ENCODE data around the gene GIGYF1.

Gene GIGYF1

GRCh38 chr7:100691676-100692577 lies 2.1 kb downstream of the GIGYF1 start:
- no peak overlapping the region for H2BK12ac ChIP-seq (ENCODE audit: low read length)
- no peak overlapping the region for H2AFZ ChIP-seq (ENCODE audit: insufficient read depth, low read length, poor library complexity)
- no peak overlapping the region for H3K27ac ChIP-seq (ENCODE audit: low read depth, low read length)
- no CpG with 5 or more reads among the region's 28 CpGs for WGBS (ENCODE audit: extremely low coverage, insufficient coverage, insufficient read length)
- H2AK5ac ChIP-seq (ENCODE audit: low read length), result no peak overlapping the region
- peak overlapping the region; percentile 30 for H3K4me2 ChIP-seq (ENCODE audit: low read length)
- peak overlapping the region; percentile 4 for H4K12ac ChIP-seq (ENCODE audit: low read depth, low read length)
- peaks cover 22 to 24% of the 10 kb centered on the region in 2 experiments for H3K36me3 ChIP-seq (ENCODE audit: control insufficient read depth in 1 of 2, insufficient read depth in 2 of 2, low read length in 2 of 2)
- H3K4me1 ChIP-seq (ENCODE audit: control insufficient read depth in 1 of 2, insufficient read depth in 2 of 2, low read length in 2 of 2), result peaks cover 12 to 14% of the 10 kb centered on the region in 2 experiments
- no peak overlapping the region for H4K8ac ChIP-seq (ENCODE audit: low read depth, low read length)
- no peaks in the 10 kb centered on the region for H3K27me3 ChIP-seq (ENCODE audit: insufficient read depth, low read length)
- H2BK5ac ChIP-seq (ENCODE audit: low read depth, low read length, poor library complexity), result no peak overlapping the region
- DNase-seq, result peak; percentile 60 to 88
- H2BK120ac ChIP-seq (ENCODE audit: insufficient read depth, low read length, poor library complexity), result no peak overlapping the region
- no peak overlapping the region for H3K4me3 ChIP-seq (ENCODE audit: low read depth, low read length)
- peaks cover 10% of the 10 kb centered on the region for H3K79me1 ChIP-seq (ENCODE audit: low read length)
- peaks cover 23% of the 10 kb centered on the region for H3K79me2 ChIP-seq (ENCODE audit: control insufficient read depth, insufficient read depth, low read length, poor library complexity)
- H4K91ac ChIP-seq (ENCODE audit: low read depth, low read length), result no peak overlapping the region
- H3K18ac ChIP-seq (ENCODE audit: low read length), result no peak overlapping the region
- H3K23ac ChIP-seq (ENCODE audit: low read length), result no peak overlapping the region
- H3K9me3 ChIP-seq (ENCODE audit: insufficient read depth, low read depth, low read length), result no peaks in the 10 kb centered on the region
- H3K9ac ChIP-seq (ENCODE audit: low read length), result no peak overlapping the region
- H3K4ac ChIP-seq (ENCODE audit: low read depth, low read length), result peak overlapping the region; percentile 50
- H3K14ac ChIP-seq (ENCODE audit: low read length), result no peak overlapping the region

GRCh38 chr7:100689230-100690135 lies 4.6 kb downstream of the GIGYF1 start:
- H3K9ac ChIP-seq (ENCODE audit: low read length), result peak overlapping the region; percentile 54
- no peak overlapping the region for H2BK5ac ChIP-seq (ENCODE audit: low read depth, low read length, poor library complexity)
- H3K27ac ChIP-seq (ENCODE audit: low read depth, low read length), result no peak overlapping the region
- peaks cover 12 to 14% of the 10 kb centered on the region in 2 experiments for H3K4me1 ChIP-seq (ENCODE audit: control insufficient read depth in 1 of 2, insufficient read depth in 2 of 2, low read length in 2 of 2)
- H4K8ac ChIP-seq (ENCODE audit: low read depth, low read length), result no peak overlapping the region
- H3K4me2 ChIP-seq (ENCODE audit: low read length), result no peak overlapping the region
- H3K4ac ChIP-seq (ENCODE audit: low read depth, low read length), result peak overlapping the region; percentile 35
- H4K12ac ChIP-seq (ENCODE audit: low read depth, low read length), result no peak overlapping the region
- no peak overlapping the region for H2AK5ac ChIP-seq (ENCODE audit: low read length)
- no peak overlapping the region for H3K14ac ChIP-seq (ENCODE audit: low read length)
- no peaks in the 10 kb centered on the region for H3K9me3 ChIP-seq (ENCODE audit: insufficient read depth, low read depth, low read length)
- no peak overlapping the region for H3K18ac ChIP-seq (ENCODE audit: low read length)
- H2AFZ ChIP-seq (ENCODE audit: insufficient read depth, low read length, poor library complexity), result no peak overlapping the region
- no peak for DNase-seq
- H3K27me3 ChIP-seq (ENCODE audit: insufficient read depth, low read length), result no peaks in the 10 kb centered on the region
- no peak overlapping the region for H4K91ac ChIP-seq (ENCODE audit: low read depth, low read length)
- no peak overlapping the region for H3K4me3 ChIP-seq (ENCODE audit: low read depth, low read length)
- H2BK120ac ChIP-seq (ENCODE audit: insufficient read depth, low read length, poor library complexity), result no peak overlapping the region
- WGBS (ENCODE audit: extremely low coverage, insufficient coverage, insufficient read length), result no CpG with 5 or more reads among the region's 18 CpGs
- H3K79me2 ChIP-seq (ENCODE audit: control insufficient read depth, insufficient read depth, low read length, poor library complexity), result peaks cover 23% of the 10 kb centered on the region
- H2BK12ac ChIP-seq (ENCODE audit: low read length), result no peak overlapping the region
- no peak overlapping the region for H3K23ac ChIP-seq (ENCODE audit: low read length)
- peaks cover 46 to 49% of the 10 kb centered on the region in 2 experiments for H3K36me3 ChIP-seq (ENCODE audit: control insufficient read depth in 1 of 2, insufficient read depth in 2 of 2, low read length in 2 of 2)
- H3K79me1 ChIP-seq (ENCODE audit: low read length), result peaks cover 7% of the 10 kb centered on the region

GRCh38 chr7:100688326-100688860 lies 5.7 kb downstream of the GIGYF1 start:
- Histone ChIP-seq H2BK120ac (ENCODE audit: insufficient read depth, low read length, poor library complexity) (no peak overlapping the region), H2AK5ac (ENCODE audit: low read length) (no peak overlapping the region), H3K79me2 (ENCODE audit: control insufficient read depth, insufficient read depth, low read length, poor library complexity) (peaks cover 19% of the 10 kb centered on the region), H2AFZ (ENCODE audit: insufficient read depth, low read length, poor library complexity) (no peak overlapping the region), H3K9ac (ENCODE audit: low read length) (no peak overlapping the region), H3K27me3 (ENCODE audit: insufficient read depth, low read length) (no peaks in the 10 kb centered on the region), H3K4me3 (ENCODE audit: low read depth, low read length) (no peak overlapping the region), H3K4me2 (ENCODE audit: low read length) (no peak overlapping the region), H3K36me3 (ENCODE audit: control insufficient read depth in 1 of 2, insufficient read depth in 2 of 2, low read length in 2 of 2) (peaks cover 57 to 60% of the 10 kb centered on the region in 2 experiments), H3K9me3 (ENCODE audit: insufficient read depth, low read depth, low read length) (no peaks in the 10 kb centered on the region), H4K8ac (ENCODE audit: low read depth, low read length) (no peak overlapping the region), H2BK12ac (ENCODE audit: low read length) (no peak overlapping the region), H2BK5ac (ENCODE audit: low read depth, low read length, poor library complexity) (no peak overlapping the region), H3K23ac (ENCODE audit: low read length) (no peak overlapping the region), H4K91ac (ENCODE audit: low read depth, low read length) (no peak overlapping the region), H3K4me1 (ENCODE audit: control insufficient read depth in 1 of 2, insufficient read depth in 2 of 2, low read length in 2 of 2) (peaks cover 12 to 14% of the 10 kb centered on the region in 2 experiments), H3K79me1 (ENCODE audit: low read length) (peaks cover 2% of the 10 kb centered on the region), H3K27ac (ENCODE audit: low read depth, low read length) (no peak overlapping the region), H4K12ac (ENCODE audit: low read depth, low read length) (no peak overlapping the region), H3K14ac (ENCODE audit: low read length) (no peak overlapping the region), H3K18ac (ENCODE audit: low read length) (no peak overlapping the region), H3K4ac (ENCODE audit: low read depth, low read length) (no peak overlapping the region)
- no CpG with 5 or more reads among the region's 16 CpGs for WGBS (ENCODE audit: extremely low coverage, insufficient coverage, insufficient read length)
- no peak for DNase-seq

GRCh38 chr7:100687751-100688300 lies 6.2 kb downstream of the GIGYF1 start:
- H3K14ac ChIP-seq (ENCODE audit: low read length), result no peak overlapping the region
- H3K18ac ChIP-seq (ENCODE audit: low read length), result no peak overlapping the region
- no peak for DNase-seq
- no peak overlapping the region for H2BK120ac ChIP-seq (ENCODE audit: insufficient read depth, low read length, poor library complexity)
- no peaks in the 10 kb centered on the region for H3K79me1 ChIP-seq (ENCODE audit: low read length)
- WGBS (ENCODE audit: extremely low coverage, insufficient coverage, insufficient read length), result no CpG with 5 or more reads among the region's 25 CpGs
- H3K36me3 ChIP-seq (ENCODE audit: control insufficient read depth in 1 of 2, insufficient read depth in 2 of 2, low read length in 2 of 2), result peaks cover 62 to 65% of the 10 kb centered on the region in 2 experiments
- no peaks in the 10 kb centered on the region for H3K9me3 ChIP-seq (ENCODE audit: insufficient read depth, low read depth, low read length)
- H3K4me1 ChIP-seq (ENCODE audit: control insufficient read depth in 1 of 2, insufficient read depth in 2 of 2, low read length in 2 of 2), result peaks cover 12% of the 10 kb centered on the region in 2 experiments
- no peak overlapping the region for H4K12ac ChIP-seq (ENCODE audit: low read depth, low read length)
- H3K79me2 ChIP-seq (ENCODE audit: control insufficient read depth, insufficient read depth, low read length, poor library complexity), result peaks cover 15% of the 10 kb centered on the region
- H3K23ac ChIP-seq (ENCODE audit: low read length), result no peak overlapping the region
- H3K4me2 ChIP-seq (ENCODE audit: low read length), result no peak overlapping the region
- no peak overlapping the region for H2BK5ac ChIP-seq (ENCODE audit: low read depth, low read length, poor library complexity)
- no peak overlapping the region for H2AK5ac ChIP-seq (ENCODE audit: low read length)
- no peak overlapping the region for H3K4ac ChIP-seq (ENCODE audit: low read depth, low read length)
- H4K8ac ChIP-seq (ENCODE audit: low read depth, low read length), result no peak overlapping the region
- H2BK12ac ChIP-seq (ENCODE audit: low read length), result no peak overlapping the region
- no peak overlapping the region for H2AFZ ChIP-seq (ENCODE audit: insufficient read depth, low read length, poor library complexity)
- no peak overlapping the region for H3K9ac ChIP-seq (ENCODE audit: low read length)
- no peak overlapping the region for H4K91ac ChIP-seq (ENCODE audit: low read depth, low read length)
- H3K4me3 ChIP-seq (ENCODE audit: low read depth, low read length), result peak overlapping the region; percentile 8
- no peak overlapping the region for H3K27ac ChIP-seq (ENCODE audit: low read depth, low read length)
- H3K27me3 ChIP-seq (ENCODE audit: insufficient read depth, low read length), result no peaks in the 10 kb centered on the region

Measured in trophoblast cell (in vitro differentiated cells and primary cell).